Tongue (tissue), 3 donors: ENCODE results near the gene MMS19. TPM values are rescaled to one million over a fixed set of nuclear protein-coding genes. Genes with fewer than 3 reads are reported as not detected.

Experiments
- DNase-seq: peaks from one replicate; pipeline ENCODE4 v3.0.0-alpha.2; 2015
- small RNA-seq: library from RNA; depleted of rRNA; stranded (forward); fragments of <200 nt; gene quantifications from one replicate; pipeline ENCODE3, GENCODE V24; 2014; ENCODE audit warnings: low replicate concordance
- total RNA-seq: library from RNA; depleted of rRNA; stranded (reverse); fragments of >200 nt; gene quantifications from one replicate; pipeline ENCODE4 v1.2.3, GENCODE V29; 2014

The MMS19 gene
- total RNA-seq, 1 donor from 2014 or later: 127 TPM

GRCh38 chr10:97416565-97416964 is 81.7 kb downstream of the MMS19 start:
- DNase-seq: no peak

GRCh38 chr10:97412891-97413304 is 85.3 kb downstream of the MMS19 start:
- DNase-seq: no peak

GRCh38 chr10:97411406-97411805 is 86.8 kb downstream of the MMS19 start:
- DNase-seq: no peak

- DNase-seq: no peak
Measured at GRCh38 chr10:97408496-97408992, 89.7 kb downstream of the MMS19 start.

Small RNA genes within 50 kb of the gene (small RNA-seq; reads per million reads assigned to genes)
- not detected for gene RF00019

Other genes with a start within 250 kb of the MMS19 start
- gene ARHGAP19, start 205.8 kb downstream of the MMS19 start, total RNA-seq: 20.1 TPM
- 1.6 TPM for gene FRAT1, start 179.2 kb downstream of the MMS19 start, total RNA-seq
- 11.6 TPM for gene FRAT2, start 163.7 kb downstream of the MMS19 start, total RNA-seq
- gene RRP12, start 97.1 kb downstream of the MMS19 start, total RNA-seq: 18.6 TPM
- 114 TPM for gene PGAM1, start 72.2 kb downstream of the MMS19 start, total RNA-seq
- gene EXOSC1, start 52.4 kb downstream of the MMS19 start, total RNA-seq: 22.5 TPM
- 35.9 TPM for gene ZDHHC16, start 52.2 kb downstream of the MMS19 start, total RNA-seq
- 25.1 TPM for gene UBTD1, start 502 bp upstream of the MMS19 start, total RNA-seq
- gene ANKRD2, start 74.4 kb upstream of the MMS19 start, total RNA-seq: 29.7 TPM
- 7.3 TPM for gene HOGA1, start 86.0 kb upstream of the MMS19 start, total RNA-seq
- gene C10orf62, start 91.3 kb upstream of the MMS19 start, total RNA-seq: 0.82 TPM
- 5.6 TPM for gene MORN4, start 135.1 kb upstream of the MMS19 start, total RNA-seq
- 8.2 TPM for gene PI4K2A, start 142.2 kb upstream of the MMS19 start, total RNA-seq
- gene AVPI1, start 188.8 kb upstream of the MMS19 start, total RNA-seq: 12.6 TPM
- 24.8 TPM for gene MARVELD1, start 215.3 kb upstream of the MMS19 start, total RNA-seq
- 18.1 TPM for gene ZFYVE27, start 238.7 kb upstream of the MMS19 start, total RNA-seq